GM19240 (cell line): Measurements from ENCODE around the gene OSER1.
A peak's percentile ranks its signal among the peaks of the same experiment; 100 is the strongest.
"Not testable (repeated sequence)": the region's sequence is repeated elsewhere in the genome, so short reads cannot be mapped to it uniquely, and the experiment has no call there.

Source experiments
- DNase-seq: peaks from one replicate; pipeline ENCODE4 v3.0.0; 2011; ENCODE audit warnings: low spot score; ENCODE audit not compliant: insufficient read length

The OSER1 gene

DNA sequence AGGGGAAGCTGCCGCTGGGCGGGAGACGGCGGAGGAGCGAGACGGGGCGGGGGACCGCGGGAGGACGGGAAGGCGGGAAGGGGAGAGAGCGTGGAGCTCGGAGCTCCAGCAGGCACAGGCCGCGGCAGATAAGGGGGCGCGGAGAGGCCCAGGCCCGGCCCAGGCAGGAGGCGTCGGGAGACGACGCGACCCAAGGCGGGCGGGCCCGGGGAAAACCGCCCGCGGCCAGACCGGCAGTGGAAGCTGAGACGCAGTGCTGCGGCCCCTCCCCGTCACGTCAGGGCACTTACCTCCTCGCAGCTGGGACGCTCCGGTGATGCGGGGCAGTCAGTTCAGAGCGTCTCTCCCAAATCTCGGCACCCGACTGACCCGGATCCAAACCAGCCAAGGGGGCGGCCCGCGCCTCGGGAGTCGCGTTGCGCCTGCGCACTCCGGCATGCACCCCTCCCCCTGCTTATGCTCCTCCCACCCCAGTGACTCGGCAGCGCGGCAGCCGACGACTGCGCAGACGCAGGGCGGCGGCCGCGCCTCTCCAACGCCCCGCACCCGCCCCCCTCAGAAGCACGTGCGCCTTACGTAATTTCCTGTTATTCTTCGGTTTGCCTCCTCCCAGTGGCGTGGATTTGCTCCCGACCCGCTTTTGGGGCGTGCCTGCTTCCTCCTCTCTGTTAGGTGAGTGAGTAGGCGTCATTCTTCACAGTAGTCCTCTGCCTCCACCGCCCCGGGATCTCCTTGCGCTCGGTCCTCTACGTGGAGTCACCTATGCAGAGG is at the start of gene OSER1:
Gene OSER1 (minus strand): TSS at position 366 of the 771 bp plus-strand sequence. CDS start 3,814 bp downstream, outside the sequence.
- peak; percentile 65 for DNase-seq

GRCh38 chr20:44258226-44258890 is 47.8 kb upstream of the OSER1 start:
- DNase-seq: no peak

DNA sequence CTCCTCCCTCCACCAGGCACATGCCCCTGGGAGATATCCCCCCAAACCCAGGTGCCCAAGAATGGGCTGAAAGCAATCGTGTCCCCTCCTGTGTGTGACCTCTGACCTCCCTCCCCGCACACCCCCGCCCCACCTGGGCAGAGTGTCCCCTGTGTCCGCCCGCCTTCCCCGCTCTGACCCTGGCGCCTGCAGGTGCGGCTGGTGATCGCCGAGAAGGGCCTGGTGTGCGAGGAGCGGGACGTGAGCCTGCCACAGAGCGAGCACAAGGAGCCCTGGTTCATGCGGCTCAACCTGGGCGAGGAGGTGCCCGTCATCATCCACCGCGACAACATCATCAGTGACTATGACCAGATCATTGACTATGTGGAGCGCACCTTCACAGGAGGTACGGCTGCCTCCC is 46.4 kb upstream of the OSER1 start:
- DNase-seq: no peak

DNA sequence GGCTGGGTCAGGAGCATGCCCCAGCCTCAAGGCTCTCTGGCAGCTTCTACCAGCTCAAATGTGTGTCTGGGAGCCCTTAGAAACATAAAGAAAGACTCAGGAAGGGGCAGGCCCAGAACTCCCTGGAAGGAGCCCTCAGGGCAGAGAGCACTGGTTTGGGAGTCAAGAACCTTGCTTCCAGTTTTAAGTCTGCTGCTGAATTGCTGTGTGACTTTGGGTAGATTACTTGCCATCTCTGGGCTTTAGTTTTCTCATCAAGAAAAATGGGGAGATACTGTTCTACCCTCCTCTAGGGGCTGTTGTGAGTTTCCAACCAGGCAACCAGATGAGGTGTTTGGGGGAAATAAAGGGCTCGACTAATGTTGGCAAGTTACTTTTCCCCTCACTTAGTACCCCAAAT is 45.4 kb upstream of the OSER1 start:
- DNase-seq: no peak

DNA sequence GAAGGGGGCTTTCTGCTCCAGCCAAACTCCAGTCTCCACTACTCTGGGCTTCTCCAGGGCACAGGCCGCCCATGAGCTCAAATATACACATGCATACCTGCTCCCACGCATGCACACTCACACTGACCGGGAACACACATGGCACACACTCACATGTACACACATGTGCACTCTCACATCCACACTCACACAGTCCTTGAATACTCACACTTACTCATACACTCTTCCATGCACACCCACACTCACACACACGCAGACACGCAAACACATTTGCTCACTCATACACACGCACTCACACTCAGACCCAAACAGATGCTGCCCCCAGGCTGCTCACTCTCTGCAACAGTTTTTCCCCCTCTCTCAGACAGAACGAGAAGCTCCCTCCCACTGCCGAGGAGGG is 43.5 kb upstream of the OSER1 start:
- DNase-seq: no peak

DNA sequence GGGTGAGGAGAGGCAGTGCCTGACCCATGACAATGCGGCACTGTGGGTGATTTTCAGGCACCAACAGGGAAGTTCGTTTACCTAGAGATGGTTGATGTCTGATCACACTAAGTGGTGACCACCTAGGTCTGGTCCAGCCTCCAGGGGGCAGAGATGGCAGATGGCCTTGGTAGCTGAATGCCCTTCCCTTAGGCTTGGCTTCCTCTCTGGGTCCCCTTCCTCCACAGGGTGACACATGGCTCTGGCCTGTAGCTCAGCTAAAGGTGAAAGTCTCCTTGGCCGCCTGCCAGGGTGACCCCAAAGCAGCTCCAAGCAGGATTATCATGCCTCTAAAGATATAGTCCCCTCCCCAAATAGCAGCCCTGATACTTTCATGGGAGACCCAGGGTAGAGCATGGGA is 43.0 kb upstream of the OSER1 start:
- DNase-seq: no peak

GRCh38 chr20:44251284-44251683 is 40.7 kb upstream of the OSER1 start:
- DNase-seq: no peak

DNA sequence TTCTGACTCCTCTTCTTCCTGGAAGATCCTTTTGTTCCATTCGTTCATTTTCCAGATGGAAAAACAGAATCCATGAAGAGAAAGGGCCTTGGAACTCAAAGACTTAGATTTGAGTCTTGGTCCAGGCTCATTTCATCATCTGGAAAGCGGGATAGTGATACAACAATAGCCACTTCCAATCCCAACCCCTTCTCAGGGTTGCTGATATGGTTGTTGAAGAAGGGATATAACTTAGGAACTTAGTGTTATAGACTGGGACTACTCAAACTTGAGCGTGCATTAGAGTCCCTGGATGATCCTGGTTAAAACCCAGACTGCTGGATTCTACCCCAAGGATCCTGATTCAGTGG is 37.8 kb upstream of the OSER1 start:
- DNase-seq: no peak

- DNase-seq: peak; percentile 33
These were observed 37.2 kb upstream of the OSER1 start for GRCh38 chr20:44247586-44248409.

GRCh38 chr20:44247131-44247571 is 36.6 kb upstream of the OSER1 start, which contains the start of gene GDAP1L1:
GDAP1L1 (plus strand) TSS chr20:44247308; CDS start chr20:44247335, 27 bp downstream.
- no peak for DNase-seq

- no peak for DNase-seq
These were observed 35.4 kb upstream of the OSER1 start for GRCh38 chr20:44245977-44246376.

GRCh38 chr20:44241796-44242195 is 31.2 kb upstream of the OSER1 start:
- no peak for DNase-seq

DNA sequence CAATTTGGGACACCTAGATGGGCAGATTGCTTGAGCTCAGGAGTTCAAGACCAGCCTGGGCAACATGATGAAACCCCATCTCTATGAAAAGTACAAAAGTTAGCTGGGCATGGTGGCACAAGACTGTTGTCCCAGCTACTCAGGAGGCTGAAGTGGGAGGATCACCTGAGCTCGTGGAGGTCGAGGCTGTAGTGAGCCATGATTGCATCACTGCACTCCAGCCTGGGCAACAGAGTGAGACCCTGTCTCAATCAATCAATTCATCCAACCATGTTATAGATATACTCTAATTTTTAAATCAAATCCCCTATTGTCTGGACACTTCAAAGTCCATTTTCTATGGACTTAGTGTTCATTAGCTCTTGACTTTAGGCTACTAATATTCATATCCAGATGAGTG is 26.3 kb upstream of the OSER1 start:
- not testable (repeated sequence) for DNase-seq

DNA sequence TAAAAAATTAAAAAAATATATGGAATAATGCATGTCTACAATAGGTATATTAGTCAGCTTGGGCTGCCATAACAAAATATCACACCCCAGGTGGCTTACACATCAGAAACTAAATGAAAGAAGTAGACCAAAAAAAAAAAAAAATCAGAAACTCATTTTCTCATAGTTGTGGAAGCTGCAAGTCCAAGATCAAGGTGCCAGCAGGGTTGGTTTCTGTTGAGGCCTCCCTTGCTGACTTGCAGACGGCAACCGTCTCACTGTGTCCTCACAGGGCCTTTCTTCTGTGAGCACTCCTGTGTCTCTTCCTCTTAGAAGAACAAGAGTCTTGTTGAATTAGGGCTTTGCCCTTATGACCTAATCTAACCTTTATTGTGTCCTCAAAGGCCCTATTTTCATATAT is 25.1 kb upstream of the OSER1 start:
- no peak for DNase-seq

- no peak for DNase-seq
These were observed 24.2 kb upstream of the OSER1 start for GRCh38 chr20:44234566-44235317.

DNA sequence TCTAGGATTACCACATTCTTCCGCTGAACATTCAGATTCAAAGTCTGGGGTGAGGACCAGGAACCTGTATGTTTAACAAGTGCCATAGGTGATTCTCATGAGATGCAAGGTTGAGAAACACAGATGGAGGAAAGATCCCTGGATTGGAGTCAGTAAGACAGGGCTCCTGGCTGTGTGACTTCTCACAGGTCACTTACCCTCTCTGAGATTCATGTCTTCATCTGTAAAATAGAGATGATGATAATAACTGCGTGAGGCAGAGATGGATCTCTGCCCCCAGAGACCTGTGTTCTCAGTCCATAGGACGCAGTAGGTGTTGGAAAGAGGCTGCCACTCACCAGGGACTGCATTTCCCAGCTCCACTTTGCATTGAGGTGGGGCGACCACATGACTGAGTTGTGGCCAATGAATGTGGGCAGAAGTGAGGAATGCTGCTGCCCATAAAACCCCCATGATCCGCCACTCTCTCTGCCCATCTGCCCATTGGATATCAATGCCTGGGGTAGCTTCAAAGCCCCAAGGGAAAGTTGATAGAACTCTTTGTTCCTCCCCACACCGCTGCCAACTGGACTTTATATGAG is 23.0 kb upstream of the OSER1 start:
- no peak for DNase-seq

DNA sequence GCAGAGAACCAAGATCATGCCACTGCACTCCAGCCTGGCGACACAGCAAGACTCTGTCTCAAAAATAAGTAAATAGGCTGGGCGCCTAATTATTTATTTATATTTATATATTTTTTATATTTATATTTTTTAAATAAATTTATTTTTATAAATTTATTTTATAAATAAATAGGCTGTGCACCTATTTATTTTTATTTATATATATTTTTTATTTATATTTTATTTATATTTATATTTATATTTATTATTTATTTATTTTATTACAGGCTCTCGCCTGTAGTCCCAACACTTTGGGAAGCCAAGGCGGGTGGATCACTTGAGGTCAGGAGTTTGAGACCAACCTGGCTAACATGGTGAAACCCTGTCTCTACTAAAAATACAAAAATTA is 21.9 kb upstream of the OSER1 start:
- DNase-seq: not testable (repeated sequence)

- no peak for DNase-seq
These were observed 21.3 kb upstream of the OSER1 start for GRCh38 chr20:44231713-44232468.

- no peak for DNase-seq
These were observed 20.6 kb upstream of the OSER1 start for GRCh38 chr20:44231193-44231592.
